Stimulated activated CD4-positive, alpha-beta T cell treated with anti-CD3 and anti-CD28 coated beads, Interleukin-1b, Interleukin-23, amount 100 ng/mL, for 1 hour (primary cell): ENCODE measurements around the gene CYLC2.

Experiments
- DNase-seq, 2 donors: peaks; one replicate each; pipeline ENCODE4 v3.0.0-alpha.2; 2020; ENCODE audit warnings: low read depth in 2 of 2

The CYLC2 gene

GRCh38 chr9:102995033-102995432 lies at the start of gene CYLC2:
TSS of gene CYLC2 (plus strand) at chr9:102995333. CDS start at chr9:102995381, 48 bp downstream.
- DNase-seq = no peak

DNA sequence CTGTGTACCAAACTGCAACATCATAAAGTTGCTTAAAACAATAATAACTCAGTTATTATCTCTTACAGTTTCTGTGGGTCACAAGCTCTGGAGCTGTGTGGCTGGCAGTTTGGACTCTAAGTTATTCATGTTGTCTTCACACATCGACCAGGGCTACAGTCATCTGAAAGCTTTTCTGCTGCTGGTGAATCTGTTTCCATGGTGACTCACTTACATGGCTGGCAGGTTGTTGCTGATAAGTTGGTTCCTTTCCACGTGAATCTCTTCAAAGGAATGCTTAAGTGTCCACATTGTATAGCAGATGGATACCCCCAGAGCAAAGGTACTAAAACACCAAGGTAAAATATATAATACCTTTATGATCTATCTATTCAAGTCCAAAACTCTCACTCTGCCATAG lies 44.8 kb upstream of the CYLC2 start:
- DNase-seq = no peak

DNA sequence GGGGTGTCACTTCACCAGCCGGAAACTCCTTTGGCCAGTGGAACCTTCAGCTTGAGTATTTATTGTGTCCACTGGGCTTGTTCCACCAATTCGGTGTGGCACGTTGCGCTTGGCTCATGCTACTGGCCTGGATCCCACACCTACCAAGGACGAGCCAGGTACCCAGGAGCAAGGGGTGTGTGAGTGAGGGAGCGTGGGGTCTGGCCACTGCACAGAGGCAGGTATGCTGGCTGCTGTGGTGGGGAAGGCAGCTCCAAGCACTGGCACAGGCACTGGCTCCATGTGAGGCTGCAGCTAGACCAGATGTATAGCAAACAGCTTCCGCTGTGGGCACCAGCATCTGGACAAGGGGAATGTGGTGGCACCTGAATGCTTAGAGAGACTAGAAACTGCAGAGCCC lies 28.1 kb upstream of the CYLC2 start:
- no peak for DNase-seq

DNA sequence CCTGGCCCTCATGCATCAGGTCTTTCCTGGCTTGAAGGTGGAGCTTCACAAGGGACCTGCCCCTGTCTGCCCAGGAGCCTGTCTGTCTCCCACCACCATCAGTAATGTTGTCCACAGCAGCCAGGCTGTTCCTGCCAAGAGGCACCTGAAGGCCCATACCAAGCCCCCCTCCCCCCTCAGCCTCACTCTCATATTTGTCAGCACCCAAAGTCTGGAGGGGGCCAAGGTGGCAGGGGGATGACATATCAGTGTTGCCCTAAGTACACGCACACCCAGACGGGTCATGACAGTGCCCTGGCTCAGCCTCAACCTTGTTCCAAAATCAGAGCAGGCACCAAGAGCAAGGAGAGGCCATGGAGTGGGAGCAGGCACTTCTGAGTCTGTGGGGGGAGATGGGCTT lies 27.2 kb upstream of the CYLC2 start:
- no peak for DNase-seq

DNA sequence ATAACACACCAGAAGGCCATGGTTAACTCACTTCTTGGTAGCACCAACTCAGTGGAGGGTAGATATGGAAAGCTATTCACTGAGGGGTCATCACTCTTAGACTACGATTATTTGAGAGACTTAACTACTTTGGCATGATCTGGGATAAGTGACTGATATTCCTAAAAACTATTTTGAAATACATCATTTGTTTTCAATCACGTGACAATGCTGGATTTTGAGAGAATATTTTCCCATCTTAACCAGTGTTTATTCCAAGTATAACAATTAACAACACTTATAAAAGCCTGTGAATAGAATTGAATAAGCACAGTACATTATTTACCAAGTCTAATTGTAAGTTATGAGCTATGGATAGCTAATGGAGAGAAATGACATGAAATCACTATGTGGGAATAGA lies 22.4 kb upstream of the CYLC2 start:
- no peak for DNase-seq

DNA sequence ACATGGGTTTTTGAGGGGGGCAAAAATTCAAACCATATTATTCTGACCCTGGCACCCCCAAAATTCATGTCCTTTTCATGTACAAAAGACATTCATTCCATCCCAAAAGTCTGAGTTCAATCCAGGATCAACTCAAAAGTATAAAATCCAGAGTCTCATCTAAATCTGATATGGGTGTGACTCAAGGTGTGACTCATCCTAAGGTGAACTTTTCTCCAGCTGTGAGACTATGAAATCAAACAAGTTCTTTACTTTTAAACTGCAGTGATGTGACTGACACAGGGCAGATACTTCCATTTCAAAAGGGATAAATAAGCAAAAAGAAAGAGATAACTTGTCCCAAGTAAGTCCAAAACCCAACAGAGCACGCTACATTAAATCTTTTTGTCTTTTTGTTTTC lies 20.6 kb upstream of the CYLC2 start:
- DNase-seq = no peak

DNA sequence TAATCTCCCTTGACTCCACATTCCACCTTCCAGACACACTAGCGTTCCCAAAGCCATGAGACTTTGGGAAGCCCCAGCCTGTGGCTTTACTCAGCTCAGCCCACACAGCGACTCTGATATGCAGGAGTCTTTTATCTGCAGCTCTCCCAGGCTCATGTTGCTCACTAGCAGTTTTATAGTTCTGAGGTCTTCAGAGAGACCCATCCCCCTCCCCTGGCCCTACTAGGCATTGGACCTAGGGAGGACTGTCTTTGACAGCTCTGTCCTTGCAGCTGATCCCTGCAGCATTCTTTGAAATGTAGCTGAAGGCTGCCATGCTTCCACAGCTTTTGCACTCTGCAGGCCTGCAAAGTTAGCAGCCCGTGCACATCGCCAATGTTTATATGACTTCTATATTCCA lies 19.9 kb upstream of the CYLC2 start:
- no peak for DNase-seq

DNA sequence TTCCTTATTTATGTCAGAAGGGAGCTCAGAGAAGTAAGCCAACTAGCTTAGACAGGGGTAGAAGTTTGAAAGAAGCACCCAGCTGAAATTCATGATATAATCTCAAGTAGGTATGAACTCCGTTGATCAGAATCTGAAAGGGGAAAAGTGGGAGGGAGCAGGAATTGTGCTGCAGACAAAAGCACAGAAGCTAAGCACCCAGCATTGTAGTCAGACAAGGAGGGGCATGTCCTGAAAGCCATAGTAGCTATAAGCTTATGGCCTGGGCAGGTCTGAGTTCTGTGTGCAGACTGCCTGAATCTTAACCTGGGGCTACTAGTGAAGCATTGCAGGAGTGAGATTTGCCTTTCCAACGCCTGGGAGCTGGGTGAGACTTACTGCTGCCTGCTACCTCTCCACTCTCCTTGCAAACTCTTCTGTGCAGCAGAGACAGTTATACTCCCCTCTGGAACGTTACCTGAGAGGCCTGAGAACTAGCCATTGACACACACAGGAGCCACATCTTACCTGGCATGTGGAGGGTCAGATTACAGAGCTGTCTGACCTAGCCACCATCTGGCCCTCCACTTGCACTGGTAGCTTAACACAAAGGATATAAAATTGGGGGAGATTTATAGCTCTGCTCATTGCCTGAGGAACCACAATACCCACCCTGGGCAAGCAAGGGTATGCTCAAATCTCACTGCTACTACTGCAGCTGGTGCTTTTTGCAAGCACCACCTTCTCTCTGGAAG lies 9.8 kb upstream of the CYLC2 start:
- no peak for DNase-seq

- DNase-seq = no peak
These were observed 8.7 kb upstream of the CYLC2 start for GRCh38 chr9:102986425-102986824.

- no peak for DNase-seq
These were observed 8.6 kb downstream of the CYLC2 start for GRCh38 chr9:103003689-103004088.

DNA sequence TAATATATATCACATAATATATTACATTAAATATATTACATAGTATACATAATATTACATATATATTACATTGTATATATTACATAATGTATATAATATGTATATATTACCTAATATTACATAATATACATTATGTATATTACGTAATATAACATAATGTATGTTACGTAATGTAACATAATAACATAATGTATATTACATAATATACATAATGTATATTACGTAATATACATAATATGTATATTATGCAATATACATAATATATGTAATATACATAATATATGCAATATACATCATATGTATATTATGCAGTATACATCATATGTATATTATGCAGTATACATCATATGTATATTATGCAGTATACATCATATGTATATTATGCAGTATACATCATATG lies 19.1 kb downstream of the CYLC2 start:
- no peak for DNase-seq

DNA sequence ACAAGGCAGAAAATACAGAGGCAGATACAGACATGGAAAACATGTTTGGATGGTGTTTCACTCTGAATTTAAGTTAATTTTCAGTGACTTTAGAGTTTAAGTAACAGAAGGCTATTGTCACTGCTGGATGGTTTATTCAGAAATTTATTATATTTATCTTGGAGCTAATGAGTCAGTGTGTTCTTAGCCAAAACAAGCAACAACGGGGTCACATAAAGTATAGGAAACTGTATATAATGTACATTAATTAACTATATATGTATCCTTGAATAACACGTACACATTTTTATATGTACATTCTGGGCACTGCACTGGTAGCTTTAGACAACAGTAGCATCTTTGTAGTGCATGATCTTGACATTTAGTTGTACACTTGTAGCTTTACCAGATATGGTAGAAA lies 30.7 kb downstream of the CYLC2 start:
- DNase-seq = no peak

GRCh38 chr9:103037508-103038477 lies 42.7 kb downstream of the CYLC2 start:
- DNase-seq = no peak

- no peak for DNase-seq
These were observed 46.8 kb downstream of the CYLC2 start for GRCh38 chr9:103041961-103042360.
